NCI-H524 (cell line): Measurements from ENCODE around the gene CTAG1B.
"Not testable (repeated sequence)": the region's sequence is repeated elsewhere in the genome, so short reads cannot be mapped to it uniquely, and the experiment has no call there.

Experiments
- DNase-seq, 2 experiments: peaks; one replicate each; lab custom pipeline; 2025; lab: John Stamatoyannopoulos, UW

The CTAG1B gene

GRCh38 chrX:154619182-154619581 is at the start of gene CTAG1B:
CTAG1B (minus strand) TSS chrX:154619282; CDS start chrX:154619218, 64 bp downstream.
- DNase-seq = not testable (repeated sequence)

- no peak for DNase-seq
Measured at GRCh38 chrX:154661899-154662298, 42.8 kb upstream of the CTAG1B start.

GRCh38 chrX:154661170-154661569 is 42.1 kb upstream of the CTAG1B start:
- no peak for DNase-seq

- no peak for DNase-seq
Measured at GRCh38 chrX:154660541-154660940, 41.5 kb upstream of the CTAG1B start.

DNA sequence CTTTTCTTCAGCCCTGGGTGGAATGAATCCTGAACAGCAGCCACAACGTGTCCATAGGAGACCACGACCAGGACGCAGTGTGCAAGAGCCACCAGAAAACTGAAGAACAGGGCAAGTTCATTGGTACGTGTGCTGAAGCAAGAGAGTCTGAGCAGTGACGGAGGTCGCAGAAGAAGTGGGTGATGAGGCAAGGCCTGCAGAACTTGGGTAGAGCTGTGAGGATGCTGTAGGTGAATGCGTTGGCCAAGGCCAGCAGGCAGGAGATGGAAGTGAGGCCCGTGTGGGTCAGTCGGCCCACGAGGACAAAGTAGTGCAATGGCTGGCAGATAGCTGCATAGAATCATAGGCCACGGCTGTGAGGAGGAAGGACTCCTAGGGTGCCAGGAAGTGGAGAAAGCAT is 39.9 kb upstream of the CTAG1B start:
- no peak for DNase-seq

- DNase-seq = no peak
Measured at GRCh38 chrX:154658187-154658586, 39.1 kb upstream of the CTAG1B start.

DNA sequence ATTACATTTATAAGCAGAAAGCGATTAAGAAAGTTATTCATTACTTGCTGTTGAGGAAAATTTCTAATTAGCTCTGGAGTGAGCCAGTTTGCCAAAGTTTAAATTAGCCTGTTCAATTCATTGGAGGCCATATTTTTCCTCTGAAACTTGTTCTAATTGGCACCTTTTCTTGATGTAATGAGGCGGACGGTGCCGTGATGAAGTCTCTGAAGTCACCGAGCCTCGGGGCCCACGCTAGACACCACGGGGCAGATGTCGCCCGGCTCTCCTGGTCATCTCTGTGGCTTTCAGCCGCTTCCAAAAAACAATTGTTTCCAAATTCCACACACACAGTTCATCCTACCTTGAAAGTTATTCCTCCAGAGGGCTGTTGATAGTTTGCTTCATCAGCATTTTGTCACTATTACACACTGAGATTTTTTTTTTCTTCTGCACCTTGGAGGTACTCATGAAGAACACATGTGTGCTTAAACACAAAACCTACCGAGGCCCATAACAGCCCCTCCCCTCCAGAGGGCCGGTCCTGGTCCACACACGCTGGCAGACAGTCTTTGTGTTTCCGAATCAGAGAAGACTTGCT is 38.2 kb upstream of the CTAG1B start:
- DNase-seq = no peak

DNA sequence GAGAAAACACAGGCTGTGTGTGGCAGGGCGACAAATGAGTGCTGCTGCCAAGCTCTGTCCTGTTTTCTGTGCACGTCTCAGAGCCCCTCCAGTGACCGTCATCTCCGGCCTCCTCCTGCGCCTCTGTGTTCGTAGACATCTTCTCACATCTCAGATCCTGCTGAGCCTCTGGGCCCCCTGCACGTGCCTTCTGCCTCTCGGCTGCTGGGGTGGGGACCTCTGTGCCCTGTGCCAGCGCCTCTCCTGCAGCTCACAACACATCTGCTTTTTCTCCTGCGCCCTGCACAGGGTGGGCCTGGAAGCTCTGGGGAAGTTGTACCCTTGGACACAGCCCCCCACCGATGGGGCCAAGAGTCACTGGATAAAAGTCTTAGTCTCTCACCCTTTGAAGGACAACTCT is 36.7 kb upstream of the CTAG1B start:
- no peak for DNase-seq

- DNase-seq = no peak
Measured at GRCh38 chrX:154655346-154655745, 36.3 kb upstream of the CTAG1B start.

DNA sequence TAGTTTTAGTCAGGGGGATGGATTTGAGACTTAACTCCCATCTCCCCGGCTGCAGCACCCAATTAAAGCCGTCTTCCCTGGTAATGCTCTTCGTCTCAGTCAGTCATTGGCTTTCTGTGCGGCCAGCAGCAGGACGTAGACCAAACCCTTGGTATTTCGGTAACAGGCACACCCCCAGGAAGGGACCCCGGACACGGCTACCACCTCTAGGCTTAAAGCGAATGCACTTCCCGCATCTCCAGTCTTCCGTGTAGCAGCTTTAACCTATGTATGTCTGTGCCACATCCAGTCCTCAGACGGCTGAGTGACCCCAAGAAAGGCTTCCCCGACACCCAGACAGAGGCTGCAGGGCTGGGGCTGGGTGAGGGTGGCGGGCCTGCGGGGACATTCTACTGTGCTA is 35.8 kb upstream of the CTAG1B start:
- no peak for DNase-seq

DNA sequence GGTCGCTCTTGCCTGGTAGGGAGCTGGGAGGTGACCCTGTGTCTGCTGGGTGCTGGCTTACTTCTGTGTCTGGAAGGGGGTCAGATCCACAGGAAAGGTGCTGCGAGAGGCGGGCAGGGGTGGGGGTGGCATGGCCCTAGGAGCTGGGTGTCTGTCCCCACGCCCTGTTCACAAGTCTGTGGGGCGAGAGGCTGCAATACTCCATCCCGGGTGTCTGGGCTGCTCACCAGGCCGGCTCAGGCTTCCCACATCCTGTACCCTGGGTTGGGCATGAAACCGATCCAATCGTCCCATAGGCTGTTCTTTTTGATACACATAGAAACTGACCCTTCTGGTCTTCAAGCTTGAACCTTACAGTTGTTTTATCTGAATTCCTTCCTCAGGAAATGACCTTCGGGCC is 35.3 kb upstream of the CTAG1B start:
- no peak for DNase-seq

- DNase-seq = not testable (repeated sequence)
Measured at GRCh38 chrX:154653413-154653812, 34.3 kb upstream of the CTAG1B start, which contains the start of gene CTAG2. CTAG2 (minus strand) TSS chrX:154653579; CDS start chrX:154653515, 64 bp downstream.

DNA sequence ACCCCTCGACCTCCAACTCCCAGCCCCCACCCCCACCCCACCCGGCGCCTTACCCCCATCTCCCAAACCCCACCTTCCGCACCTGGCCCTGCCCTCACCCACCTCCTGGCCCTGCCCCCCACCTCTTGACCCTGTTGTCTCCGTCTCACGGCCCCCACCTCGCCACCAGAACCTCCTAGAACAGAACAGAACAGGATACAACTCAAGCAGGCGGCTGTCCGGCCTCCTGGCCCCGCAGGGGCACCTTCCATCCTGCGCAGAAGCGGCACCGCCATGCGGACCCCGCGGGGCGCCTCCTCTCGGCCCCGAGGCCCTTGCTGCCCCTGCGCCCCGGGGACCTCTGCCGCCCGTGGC is 33.9 kb upstream of the CTAG1B start:
- DNase-seq = no peak

DNA sequence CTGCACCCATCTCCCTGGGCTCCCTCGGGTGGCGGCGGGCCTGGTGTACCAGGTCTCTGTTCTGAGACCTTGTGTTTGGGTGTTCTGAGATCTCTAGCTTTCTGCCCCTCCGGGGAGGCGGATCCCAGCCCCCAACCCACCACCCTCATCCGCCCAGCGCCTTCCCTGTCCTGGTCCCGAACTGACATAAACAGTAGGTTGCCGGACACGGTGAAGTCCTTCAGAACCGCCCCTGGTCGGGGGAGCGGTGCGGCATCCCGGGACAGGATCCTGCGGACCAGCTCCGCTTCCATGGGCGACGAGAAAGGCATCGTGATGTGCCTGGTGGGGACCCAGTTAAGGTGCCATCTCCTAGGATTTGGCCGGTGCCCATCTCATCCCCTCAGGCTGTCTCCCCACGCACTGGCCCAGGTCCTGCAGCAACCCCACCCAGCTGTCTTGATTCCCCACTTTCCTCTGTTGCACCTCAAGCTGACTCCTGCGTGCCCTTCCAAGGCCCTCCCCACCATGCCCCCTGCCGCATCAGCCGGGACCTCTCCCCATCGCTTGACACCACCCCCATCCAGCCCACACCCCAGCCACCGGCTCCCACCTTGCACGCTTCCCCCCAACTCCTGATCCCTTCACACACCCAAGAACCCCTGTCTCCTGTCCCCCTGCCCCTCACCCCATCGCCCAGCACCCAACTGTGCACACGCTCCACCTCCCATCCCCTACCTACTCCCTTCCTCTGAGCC is 33.4 kb upstream of the CTAG1B start:
- DNase-seq = no peak

DNA sequence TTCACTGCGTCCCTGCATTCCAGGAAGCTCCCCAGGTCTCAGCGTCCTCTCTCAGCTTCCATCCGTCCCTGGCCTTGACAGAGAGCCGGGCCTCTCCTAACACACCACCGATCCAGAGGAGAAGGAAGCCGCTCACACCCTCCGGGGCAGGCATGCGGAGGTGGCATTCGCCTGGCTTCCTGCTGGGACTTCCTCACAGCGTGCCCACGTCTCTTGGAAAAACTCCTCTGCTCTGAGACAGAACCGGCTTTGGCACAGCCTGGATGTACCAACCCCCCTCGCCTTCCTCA is 31.1 kb upstream of the CTAG1B start:
- no peak for DNase-seq

GRCh38 chrX:154649503-154650220 is 30.6 kb upstream of the CTAG1B start:
- DNase-seq = no peak

DNA sequence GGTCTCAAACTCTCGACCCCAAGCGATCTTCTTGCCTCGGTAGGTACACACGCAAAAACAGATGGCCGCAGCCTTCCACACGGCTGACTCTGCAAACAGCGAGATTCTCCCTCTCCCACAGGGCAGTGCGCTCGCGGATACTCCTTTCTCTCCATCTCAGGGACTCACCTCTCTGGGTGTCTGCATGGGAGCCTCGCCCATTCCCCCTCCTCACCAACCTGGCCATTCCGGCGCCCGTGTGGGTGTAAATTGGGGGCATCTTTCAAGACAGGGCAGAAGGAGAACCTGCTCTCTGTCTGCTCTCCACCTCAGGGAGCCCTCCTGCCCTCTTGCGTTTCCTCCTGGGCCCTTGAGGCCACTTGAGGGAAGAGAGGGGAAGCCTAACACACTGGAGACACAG is 29.8 kb upstream of the CTAG1B start:
- no peak for DNase-seq

- not testable (repeated sequence) for DNase-seq
Measured at GRCh38 chrX:154645745-154646378, 26.8 kb upstream of the CTAG1B start.

- not testable (repeated sequence) for DNase-seq
Measured at GRCh38 chrX:154643708-154644107, 24.6 kb upstream of the CTAG1B start.

- not testable (repeated sequence) for DNase-seq
Measured at GRCh38 chrX:154641740-154642139, 22.7 kb upstream of the CTAG1B start.

- DNase-seq = not testable (repeated sequence)
Measured at GRCh38 chrX:154633661-154634060, 14.6 kb upstream of the CTAG1B start.

DNA sequence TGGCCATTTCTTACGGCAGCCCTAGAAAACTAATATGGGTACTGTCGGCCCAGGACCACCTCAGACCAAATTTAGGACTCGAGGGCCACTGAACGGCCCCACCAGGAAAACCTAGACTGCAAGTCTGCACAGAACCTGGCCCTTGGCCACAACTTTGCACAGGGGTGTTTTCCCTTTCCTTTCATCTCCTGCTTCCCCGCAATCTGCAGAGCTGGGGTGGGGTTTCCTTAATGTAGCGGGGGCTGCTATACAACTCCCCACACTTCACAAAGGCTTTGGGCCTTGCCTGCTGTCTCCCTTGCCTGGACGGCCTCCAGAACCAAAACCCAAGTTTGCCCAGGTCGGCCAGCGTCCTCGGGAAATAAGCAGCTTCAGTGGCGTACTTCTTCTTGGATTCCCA is 11.9 kb upstream of the CTAG1B start:
- not testable (repeated sequence) for DNase-seq

DNA sequence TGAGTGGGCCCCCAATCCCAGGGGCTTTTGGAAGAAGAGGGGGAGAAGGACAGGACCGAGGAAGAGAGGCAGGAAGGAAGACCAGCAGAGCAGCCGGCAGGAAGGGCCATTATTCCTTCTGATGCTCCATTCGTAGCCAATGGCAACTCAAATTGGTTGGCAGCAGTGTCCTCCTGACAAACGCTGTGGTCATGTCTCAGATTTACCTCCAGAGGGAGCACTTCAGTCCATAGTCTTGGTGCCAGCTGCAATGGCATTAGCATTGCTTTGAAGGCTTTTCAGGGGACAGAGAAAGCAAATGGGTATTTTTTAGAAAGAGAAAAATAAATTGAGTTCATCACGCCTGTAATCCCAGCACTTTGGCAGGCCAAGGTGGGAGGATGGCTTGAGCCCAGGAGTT is 9.9 kb upstream of the CTAG1B start:
- DNase-seq = not testable (repeated sequence)
